K562 (cell line): ENCODE results near the gene CNPY3. TPM values are rescaled to one million over a fixed set of nuclear protein-coding genes. Genes with fewer than 3 reads are reported as not detected.

Experiments
- ATAC-seq: fragments of 200-7000 bp; cut with Tn5 transposase; 3 replicates; pipeline ENCODE4 v1.9.1; 2020; ENCODE audit warnings: moderate library complexity
- BruUV-seq: library from RNA; stranded (reverse); fragments of 400-500 nt; replicated peaks from 2 replicates; lab custom pipeline; 2021; lab: Mats Ljungman, UMichigan
- CTCF ChIA-PET: fragments of 300-600 bp; formaldehyde crosslinking; extraction: SDS; loops from one replicate; lab custom pipeline; 2021; ENCODE audit warnings: low intra/inter-chr PET ratio; lab: Yijun Ruan, JAX
- POLR2A ChIA-PET: fragments of 300-600, 350-650 bp; sonication (Branson Sonifier 250); formaldehyde crosslinking; extraction: SDS; loops from one replicate; lab custom pipeline; 2021; ENCODE audit warnings: antibody characterized with exemption, inconsistent platforms; lab: Yijun Ruan, JAX
- DNase-seq, 4 experiments: peaks; one replicate each; pipeline versions ENCODE4 v3.0.0 to v3.0.0-alpha.2; 2011 to 2018; ENCODE audit warnings: low spot score in 3 of 4, mixed read lengths in 3 of 4; ENCODE audit errors: extremely low read depth in 1 of 4
- FAIRE-seq: peaks from 2 replicates; lab custom pipeline; 2011; peaks lifted over from hg19 to GRCh38; lab: Jason Lieb, UNC
- H2AFZ ChIP-seq: 2 replicates; pipeline ENCODE4 v1.6.0; 2011; ENCODE audit warnings: low read depth, low read length, control low read depth, inconsistent platforms
- H3K27ac ChIP-seq: fragments of 200-600 bp; 3 replicates; pipeline ENCODE4 v1.8.0; 2011; ENCODE audit warnings: low read depth, mild to moderate bottlenecking, control low read depth, inconsistent platforms, low read length, moderate library complexity, mixed read lengths; ENCODE audit errors: extremely low read depth
- H3K27me3 ChIP-seq, 2 experiments: fragments of 300-600 bp in 1 of 2; 2 replicates in 1 of 2; 3 replicates in 1 of 2; pipeline versions ENCODE4 v1.6.0 to v1.8.0; 2011; ENCODE audit warnings: inconsistent platforms in 2 of 2, low read length in 2 of 2, mild to moderate bottlenecking in 1 of 2, mixed read lengths in 1 of 2, moderate library complexity in 1 of 2; ENCODE audit not compliant: control insufficient read depth in 2 of 2, insufficient read depth in 2 of 2
- H3K36me3 ChIP-seq: fragments of 300-600 bp; 3 replicates; pipeline ENCODE4 v1.8.0; 2011; ENCODE audit warnings: mild to moderate bottlenecking, low read length, inconsistent platforms; ENCODE audit not compliant: control insufficient read depth, insufficient read depth
- H3K4me1 ChIP-seq, 2 experiments: fragments of 200-600 bp in 1 of 2; replicated peaks in 1 of 2; 2 replicates in 1 of 2; 3 replicates in 1 of 2; pipeline versions ENCODE4 v1.5.1 to v1.8.0; 2011; ENCODE audit warnings: inconsistent platforms in 2 of 2, low read length in 2 of 2, mild to moderate bottlenecking in 1 of 2, mixed read lengths in 1 of 2, moderate library complexity in 1 of 2; ENCODE audit not compliant: control insufficient read depth in 2 of 2, insufficient read depth in 2 of 2
- H3K4me2 ChIP-seq: 2 replicates; pipeline ENCODE4 v1.6.1; 2011; ENCODE audit warnings: low read length, control low read depth, inconsistent platforms, mixed read lengths; ENCODE audit not compliant: insufficient read depth
- H3K4me3 ChIP-seq: fragments of 200-600 bp; sonication (generic), shearing (Covaris generic); 2 replicates; pipeline ENCODE4 v1.5.1; 2016; ENCODE audit warnings: control low read depth, inconsistent platforms
- H3K79me2 ChIP-seq: fragments of 200-600 bp; 3 replicates; pipeline ENCODE4 v1.8.0; 2011; ENCODE audit warnings: low read length, inconsistent platforms; ENCODE audit not compliant: control insufficient read depth, insufficient read depth
- H3K9ac ChIP-seq, 2 experiments: 2 replicates each; pipeline versions ENCODE4 v1.6.0 to v1.6.1; 2011; ENCODE audit warnings: low read depth in 2 of 2, low read length in 2 of 2, control low read depth in 1 of 2, inconsistent platforms in 1 of 2, mild to moderate bottlenecking in 1 of 2, mixed read lengths in 1 of 2; ENCODE audit not compliant: insufficient read depth in 1 of 2
- H3K9me1 ChIP-seq: one replicate; pipeline ENCODE4 v1.6.0; 2011; ENCODE audit warnings: inconsistent platforms, mild to moderate bottlenecking, low read length, moderate library complexity; ENCODE audit not compliant: control insufficient read depth, insufficient read depth
- H3K9me3 ChIP-seq: replicated peaks from 2 replicates; pipeline ENCODE4 v1.5.1; 2011; ENCODE audit warnings: low read depth, low read length, inconsistent platforms; ENCODE audit not compliant: control insufficient read depth, insufficient read depth
- H4K20me1 ChIP-seq: replicated peaks from 2 replicates; pipeline ENCODE4 v1.6.1; 2011; ENCODE audit warnings: low read length, inconsistent platforms, mixed read lengths; ENCODE audit not compliant: control insufficient read depth, insufficient read depth
- ATF1 ChIP-seq, 2 experiments: fragments of 450-650 bp in 1 of 2; IDR thresholded peaks; 2 replicates each; pipeline ENCODE4 v1.6.1; 2016; ENCODE audit warnings: missing compliant biosample characterization in 1 of 2, missing genetic modification characterization in 1 of 2
- GATAD2B ChIP-seq: fragments of 450-650 bp; IDR thresholded peaks from 2 replicates; pipeline ENCODE4 v1.6.1; 2017; ENCODE audit warnings: mild to moderate bottlenecking, borderline replicate concordance
- HEY1 ChIP-seq: fragments of 250-450 bp; sonication (Bioruptor Pico); IDR thresholded peaks from 2 replicates; pipeline ENCODE4 v1.5.0; 2020; ENCODE audit warnings: mild to moderate bottlenecking, moderate library complexity, borderline replicate concordance
- HNRNPLL ChIP-seq: fragments of 200-400 bp; formaldehyde crosslinking; IDR thresholded peaks from 2 replicates; pipeline ENCODE4 v1.6.1; 2017; ENCODE audit warnings: low read length, low read depth, mild to moderate bottlenecking; ENCODE audit not compliant: poor library complexity, severe bottlenecking
- SMAD2 ChIP-seq: fragments of 150-350 bp; IDR thresholded peaks from 2 replicates; pipeline ENCODE4 v1.6.1; 2014; ENCODE audit warnings: low read depth, mild to moderate bottlenecking, low read length
- TAF1 ChIP-seq: IDR thresholded peaks from 2 replicates; pipeline ENCODE4 v1.6.1; 2011; ENCODE audit warnings: mild to moderate bottlenecking, low read length, moderate library complexity; ENCODE audit not compliant: insufficient read depth, control insufficient read depth, severe bottlenecking; ENCODE audit errors: extremely low read depth
- ZNF699 ChIP-seq: fragments of 250-450 bp; sonication (Bioruptor Pico); IDR thresholded peaks from 2 replicates; pipeline ENCODE4 v1.8.0; 2021; ENCODE audit warnings: mild to moderate bottlenecking, moderate library complexity; ENCODE audit not compliant: insufficient replicate concordance
- WGBS: fragments of 100-300 bp; shearing (Covaris generic); methylation state at CpG from one replicate; pipeline ENCODE4 v1.1.6; 2016; ENCODE audit warnings: low coverage, mixed read lengths; ENCODE audit not compliant: insufficient coverage; ENCODE audit errors: missing lambda C conversion rate; 5-methylcytosine and 5-hydroxymethylcytosine counted together
- in situ Hi-C: fragments of 300-500 bp; cut with MboI; formaldehyde crosslinking; loops from 4 replicates; pipeline ENCODE4 v1.15.0; 2018; ENCODE audit warnings: inconsistent platforms, mixed read lengths
- intact Hi-C: fragments of 100-400 bp; cut with micrococcal nuclease; formaldehyde crosslinking; loops from 2 replicates; pipeline ENCODE4 v1.14.2; 2022
- polyA plus RNA-seq, 8 experiments: library from polyadenylated mRNA; depleted of rRNA in 4 of 8; stranded (reverse) in 5 of 8; unstranded in 3 of 8; fragments of >200 nt; fragmentation: Nextera tagmentation in 2 of 8; fragmentation: Illumina TruSeq in 1 of 8; extraction: Ambion mirVana in 2 of 8; extraction: Trizol in 1 of 8; gene quantifications; 2 replicates each; pipeline versions ENCODE4 v1.2.1 to v1.2.3, GENCODE V29; 2011 to 2014; ENCODE audit warnings: inconsistent platforms in 1 of 8, missing spikeins in 1 of 8
- total RNA-seq, 7 experiments: library from RNA; depleted of rRNA in 6 of 7; stranded (reverse); fragments of >200 nt in 6 of 7; fragmentation: Illumina TruSeq in 2 of 7; extraction: Trizol in 2 of 7; gene quantifications; 2 replicates each; pipeline versions ENCODE4 v1.2.1 to v1.2.3, GENCODE V29; 2011 to 2021; ENCODE audit warnings: low replicate concordance in 1 of 7

Gene CNPY3
- total and polyA plus RNA-seq, 9 of the 15 experiments (the other 6 are each of a cell fraction or from before 2014, with no cell fraction given) = 2.4 to 37.4 (median 21.2) TPM

DNA sequence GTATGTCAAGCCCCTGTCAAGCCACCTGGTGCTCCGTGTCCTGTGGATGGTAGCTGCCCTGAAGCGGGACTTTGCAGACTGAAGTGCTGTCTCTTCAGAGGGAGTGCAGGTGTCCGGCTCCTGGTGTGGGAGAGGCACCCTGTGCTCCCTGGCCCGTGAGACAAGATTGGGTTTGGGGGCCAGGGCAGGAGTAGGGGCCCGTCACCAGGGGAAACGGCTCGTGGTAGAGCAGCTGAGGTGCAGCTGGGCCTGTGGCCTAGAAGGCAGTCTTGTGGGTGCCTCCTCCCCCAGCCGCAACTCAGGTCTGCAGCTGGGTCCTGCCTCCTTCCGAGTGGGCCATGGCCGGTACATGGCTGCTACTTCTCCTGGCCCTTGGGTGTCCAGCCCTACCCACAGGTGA, 13.5 kb upstream of the CNPY3 start, which contains the start of gene PTCRA:
Gene PTCRA (plus strand): TSS at position 322 of the 400 bp plus-strand sequence. CDS start 17 bp downstream, at position 339.
- no peaks in the 10 kb centered on the region for H3K79me2 ChIP-seq
- no TSS peak for BruUV-seq
- peak; percentile 13; the same call in 1 of the 3 replicates for ATAC-seq
- no peaks in the 10 kb centered on the region for H3K27me3 ChIP-seq
- no peaks in the 10 kb centered on the region for H4K20me1 ChIP-seq
- H3K9me1 ChIP-seq = no peaks in the 10 kb centered on the region
- POLR2A ChIA-PET = interaction anchor here (0.6 to 2.4 kb wide), 4 partner anchors 10 to 255 kb away, joined by 3 to 6 read pairs (median 4); partner anchors contain the start of gene PPP2R5D
- H3K36me3 ChIP-seq = no peaks in the 10 kb centered on the region
- peaks cover 0 to 9% of the 10 kb centered on the region in 2 experiments; a peak in 2 of 5 replicates for H3K4me1 ChIP-seq
- no peak within 1 kb of the TSS for H3K4me3 ChIP-seq
- CTCF ChIA-PET = no interaction called here
- H3K4me2 ChIP-seq = no peak within 1 kb of the TSS
- no peak within 1 kb of the TSS for H3K27ac ChIP-seq
- intact Hi-C loops (no loop called here), in situ Hi-C loops (no loop called here)
- DNase-seq = peak in 1 of 4 experiments; percentile 9
- H3K9ac ChIP-seq = peak within 1 kb of the TSS in 1 of 2 experiments; percentile 53; a peak in 1 of 4 replicates
- TF ChIP-seq TAF1 (no peak), ZNF699 (CRISPR knock-in tag) (no peak), SMAD2 (no peak), GATAD2B (no peak), ATF1 (CRISPR knock-in tag; IDR thresholded peaks at IDR 0.05) (no peak), ATF1 (tag; IDR thresholded peaks at IDR 0.05) (no peak), HNRNPLL (no peak), HEY1 (CRISPR knock-in tag) (no peak)
- no peak within 1 kb of the TSS for H2AFZ ChIP-seq
- WGBS = 30% methylated on average over 10 of the region's 10 CpGs
- no peaks in the 10 kb centered on the region for H3K9me3 ChIP-seq
- FAIRE-seq = no peak
